Measurements from ENCODE around the gene ZFC3H1.
"Not testable (repeated sequence)": the region's sequence is repeated elsewhere in the genome, so short reads cannot be mapped to it uniquely, and the experiment has no call there.

Gene ZFC3H1, protein sequence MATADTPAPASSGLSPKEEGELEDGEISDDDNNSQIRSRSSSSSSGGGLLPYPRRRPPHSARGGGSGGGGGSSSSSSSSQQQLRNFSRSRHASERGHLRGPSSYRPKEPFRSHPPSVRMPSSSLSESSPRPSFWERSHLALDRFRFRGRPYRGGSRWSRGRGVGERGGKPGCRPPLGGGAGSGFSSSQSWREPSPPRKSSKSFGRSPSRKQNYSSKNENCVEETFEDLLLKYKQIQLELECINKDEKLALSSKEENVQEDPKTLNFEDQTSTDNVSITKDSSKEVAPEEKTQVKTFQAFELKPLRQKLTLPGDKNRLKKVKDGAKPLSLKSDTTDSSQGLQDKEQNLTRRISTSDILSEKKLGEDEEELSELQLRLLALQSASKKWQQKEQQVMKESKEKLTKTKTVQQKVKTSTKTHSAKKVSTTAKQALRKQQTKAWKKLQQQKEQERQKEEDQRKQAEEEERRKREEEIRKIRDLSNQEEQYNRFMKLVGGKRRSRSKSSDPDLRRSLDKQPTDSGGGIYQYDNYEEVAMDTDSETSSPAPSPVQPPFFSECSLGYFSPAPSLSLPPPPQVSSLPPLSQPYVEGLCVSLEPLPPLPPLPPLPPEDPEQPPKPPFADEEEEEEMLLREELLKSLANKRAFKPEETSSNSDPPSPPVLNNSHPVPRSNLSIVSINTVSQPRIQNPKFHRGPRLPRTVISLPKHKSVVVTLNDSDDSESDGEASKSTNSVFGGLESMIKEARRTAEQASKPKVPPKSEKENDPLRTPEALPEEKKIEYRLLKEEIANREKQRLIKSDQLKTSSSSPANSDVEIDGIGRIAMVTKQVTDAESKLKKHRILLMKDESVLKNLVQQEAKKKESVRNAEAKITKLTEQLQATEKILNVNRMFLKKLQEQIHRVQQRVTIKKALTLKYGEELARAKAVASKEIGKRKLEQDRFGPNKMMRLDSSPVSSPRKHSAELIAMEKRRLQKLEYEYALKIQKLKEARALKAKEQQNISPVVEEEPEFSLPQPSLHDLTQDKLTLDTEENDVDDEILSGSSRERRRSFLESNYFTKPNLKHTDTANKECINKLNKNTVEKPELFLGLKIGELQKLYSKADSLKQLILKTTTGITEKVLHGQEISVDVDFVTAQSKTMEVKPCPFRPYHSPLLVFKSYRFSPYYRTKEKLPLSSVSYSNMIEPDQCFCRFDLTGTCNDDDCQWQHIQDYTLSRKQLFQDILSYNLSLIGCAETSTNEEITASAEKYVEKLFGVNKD (N-terminal part only)

DNA sequence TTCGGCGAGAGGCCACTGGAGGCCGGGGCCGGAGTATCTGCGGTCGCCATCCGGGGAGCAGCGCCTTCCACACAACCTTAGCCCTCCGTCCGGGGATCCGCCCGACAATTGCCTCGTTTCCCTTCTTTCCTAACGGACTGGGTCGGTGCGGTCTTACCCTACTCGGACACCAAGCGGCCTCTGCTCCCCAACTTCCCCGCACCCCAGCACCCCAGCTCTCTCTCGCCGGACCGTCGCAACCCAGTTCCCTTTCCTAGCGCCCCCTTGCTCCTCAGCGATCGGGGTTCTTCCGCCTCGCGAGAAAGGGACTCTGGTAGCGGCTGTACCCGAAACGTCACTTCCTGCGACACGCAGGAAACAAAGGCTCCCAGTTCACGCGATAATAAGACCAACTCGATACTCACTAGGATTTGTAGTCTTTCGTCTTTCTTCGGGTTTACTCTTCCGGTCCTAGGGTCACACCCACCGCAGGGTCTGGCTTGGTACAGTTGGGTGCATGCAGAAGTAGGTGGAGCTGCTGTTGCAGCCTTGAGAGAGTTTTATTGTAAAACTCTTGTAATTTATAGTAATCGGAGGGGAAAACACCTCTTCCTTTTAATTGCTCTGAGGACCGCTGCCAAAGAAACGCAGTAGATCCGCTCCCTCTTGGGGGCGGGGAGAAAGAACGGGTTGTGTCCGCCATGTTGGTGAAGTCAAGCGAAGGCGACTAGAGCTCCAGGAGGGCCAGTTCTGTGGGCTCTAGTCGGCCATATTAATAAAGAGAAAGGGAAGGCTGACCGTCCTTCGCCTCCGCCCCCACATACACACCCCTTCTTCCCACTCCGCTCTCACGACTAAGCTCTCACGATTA lies at the start of gene ZFC3H1, which contains the start of gene THAP2:
ZFC3H1 (minus strand) TSS at position 288 of the 850 bp plus-strand sequence; CDS start at position 50, 238 bp downstream.
THAP2 (plus strand) TSS at position 741 of the 850 bp plus-strand sequence. CDS start 209 bp downstream, outside the sequence.
- DNase-seq (ENCODE audit: low read depth) = peak; percentile 99

GRCh38 chr12:71710276-71711125 lies 46.9 kb upstream of the ZFC3H1 start:
- peak; percentile 63 for DNase-seq (ENCODE audit: low read depth)

DNA sequence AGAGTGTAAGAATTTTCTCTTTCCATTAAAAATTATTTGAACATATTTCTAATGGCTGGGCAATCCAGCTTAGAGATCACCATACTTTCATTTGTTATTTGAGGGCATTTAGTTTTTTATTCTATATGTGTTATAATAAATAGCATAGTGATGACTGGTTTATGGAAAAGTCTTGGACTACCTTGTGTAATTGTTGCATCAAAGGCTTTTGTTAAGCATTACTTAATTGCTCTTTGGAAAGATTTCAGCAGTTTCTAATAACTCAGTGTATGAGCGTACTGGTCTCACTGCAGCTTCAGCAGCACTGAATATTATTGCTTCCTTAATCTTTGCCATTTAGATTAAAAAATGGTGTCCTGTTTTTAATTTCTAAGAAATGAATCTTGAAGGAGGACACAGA lies 45.0 kb upstream of the ZFC3H1 start:
- no peak for DNase-seq (ENCODE audit: low read depth)

- DNase-seq (ENCODE audit: low read depth) = no peak
Measured at GRCh38 chr12:71704920-71705319, 41.3 kb upstream of the ZFC3H1 start.

GRCh38 chr12:71703206-71703605 lies 39.6 kb upstream of the ZFC3H1 start:
- DNase-seq (ENCODE audit: low read depth) = no peak

GRCh38 chr12:71702590-71702989 lies 38.9 kb upstream of the ZFC3H1 start:
- DNase-seq (ENCODE audit: low read depth) = no peak

- not testable (repeated sequence) for DNase-seq (ENCODE audit: low read depth)
Measured at GRCh38 chr12:71702181-71702580, 38.5 kb upstream of the ZFC3H1 start.

DNA sequence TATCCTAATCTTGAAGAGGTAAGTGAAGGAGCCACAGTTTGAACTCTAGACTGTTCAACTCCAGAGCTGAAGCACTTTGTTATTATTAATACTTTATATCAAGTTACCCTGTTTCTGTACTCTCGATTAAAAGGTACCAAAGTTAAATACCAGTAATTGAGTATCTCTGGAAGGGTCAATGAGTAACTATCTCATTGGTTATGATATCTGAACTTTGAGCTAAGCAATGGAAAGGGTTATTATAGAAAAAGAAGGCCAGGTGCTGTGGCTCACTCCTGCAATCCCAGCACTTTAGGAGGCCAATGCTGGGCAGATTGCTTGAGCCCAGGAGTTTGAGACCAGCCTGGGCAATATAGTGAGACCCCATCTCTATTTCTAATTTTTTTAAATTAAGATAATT lies 32.1 kb upstream of the ZFC3H1 start:
- DNase-seq (ENCODE audit: low read depth) = no peak

DNA sequence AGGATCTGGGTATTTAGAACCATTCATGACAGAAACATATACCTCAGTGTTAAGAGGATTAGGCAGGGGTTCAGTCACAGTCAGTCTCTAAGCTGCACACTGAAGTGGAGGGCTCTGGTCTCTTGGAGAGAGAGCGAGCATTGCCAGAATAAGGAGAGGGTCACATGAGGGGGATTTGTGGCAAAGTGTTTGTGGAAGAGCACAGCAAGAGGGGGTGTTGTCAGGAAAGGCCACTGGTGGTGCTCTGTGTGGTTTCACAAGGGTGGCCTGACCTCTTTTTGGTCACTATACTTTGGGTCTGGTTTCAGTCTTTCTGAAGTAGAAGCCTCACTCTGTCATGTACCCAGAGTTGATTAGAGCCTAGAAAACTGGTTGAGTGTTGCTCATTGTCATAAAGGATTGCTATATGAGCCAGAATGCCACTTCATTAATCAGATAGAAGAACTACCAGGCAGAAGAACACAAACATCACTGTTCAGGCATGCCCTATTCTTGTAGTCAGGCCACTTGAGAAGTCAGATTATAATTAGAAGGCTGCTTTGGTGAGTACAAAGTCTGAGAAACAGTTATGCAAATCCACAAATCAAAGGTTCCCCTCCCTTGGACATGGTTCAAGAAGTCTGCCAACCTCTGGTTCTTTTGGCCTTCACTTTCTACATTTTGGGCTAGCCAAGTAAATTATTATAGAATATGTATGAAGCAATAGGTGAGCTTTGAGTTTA lies 30.6 kb upstream of the ZFC3H1 start:
- no peak for DNase-seq (ENCODE audit: low read depth)

DNA sequence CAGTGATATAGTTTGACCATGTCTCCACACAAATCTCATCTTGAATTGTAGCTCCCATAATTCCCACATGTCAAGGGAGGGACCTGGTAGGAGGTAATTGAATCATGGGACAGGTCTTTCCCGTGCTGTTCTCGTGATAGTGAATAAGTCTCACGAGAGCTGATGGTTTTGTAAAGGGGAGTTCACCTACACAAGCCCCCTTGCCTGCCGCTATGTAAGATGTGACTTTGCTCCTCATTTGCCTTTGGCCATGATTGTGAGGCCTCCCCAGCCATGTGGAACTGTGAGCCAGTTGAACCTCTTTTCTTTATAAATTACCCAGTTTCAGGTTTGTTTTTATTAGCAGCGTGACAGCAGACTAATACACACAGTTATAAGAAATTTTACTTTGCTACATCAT lies 30.0 kb upstream of the ZFC3H1 start:
- DNase-seq (ENCODE audit: low read depth) = not testable (repeated sequence)

- no peak for DNase-seq (ENCODE audit: low read depth)
Measured at GRCh38 chr12:71693126-71693525, 29.5 kb upstream of the ZFC3H1 start.

- DNase-seq (ENCODE audit: low read depth) = no peak
Measured at GRCh38 chr12:71691504-71692129, 28.0 kb upstream of the ZFC3H1 start.

GRCh38 chr12:71688961-71689570 lies 25.4 kb upstream of the ZFC3H1 start:
- DNase-seq (ENCODE audit: low read depth) = no peak

GRCh38 chr12:71687172-71687571 lies 23.5 kb upstream of the ZFC3H1 start:
- not testable (repeated sequence) for DNase-seq (ENCODE audit: low read depth)

DNA sequence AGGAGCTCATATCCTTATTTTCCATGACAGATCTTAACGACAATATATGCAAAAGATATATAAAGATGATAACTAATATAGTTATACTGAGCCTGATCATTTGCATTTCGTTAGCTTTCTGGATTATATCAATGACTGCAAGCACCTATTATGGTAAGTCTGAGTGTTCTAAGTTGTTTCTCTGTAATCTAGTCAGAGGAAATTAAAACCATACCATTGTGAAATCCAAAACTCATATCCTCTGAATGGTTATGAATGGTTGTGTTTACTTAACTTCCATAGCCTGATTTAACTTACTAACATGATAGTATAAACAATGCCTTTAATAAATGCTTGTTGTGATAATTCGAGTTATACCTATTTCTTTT lies 23.0 kb upstream of the ZFC3H1 start:
- no peak for DNase-seq (ENCODE audit: low read depth)

DNA sequence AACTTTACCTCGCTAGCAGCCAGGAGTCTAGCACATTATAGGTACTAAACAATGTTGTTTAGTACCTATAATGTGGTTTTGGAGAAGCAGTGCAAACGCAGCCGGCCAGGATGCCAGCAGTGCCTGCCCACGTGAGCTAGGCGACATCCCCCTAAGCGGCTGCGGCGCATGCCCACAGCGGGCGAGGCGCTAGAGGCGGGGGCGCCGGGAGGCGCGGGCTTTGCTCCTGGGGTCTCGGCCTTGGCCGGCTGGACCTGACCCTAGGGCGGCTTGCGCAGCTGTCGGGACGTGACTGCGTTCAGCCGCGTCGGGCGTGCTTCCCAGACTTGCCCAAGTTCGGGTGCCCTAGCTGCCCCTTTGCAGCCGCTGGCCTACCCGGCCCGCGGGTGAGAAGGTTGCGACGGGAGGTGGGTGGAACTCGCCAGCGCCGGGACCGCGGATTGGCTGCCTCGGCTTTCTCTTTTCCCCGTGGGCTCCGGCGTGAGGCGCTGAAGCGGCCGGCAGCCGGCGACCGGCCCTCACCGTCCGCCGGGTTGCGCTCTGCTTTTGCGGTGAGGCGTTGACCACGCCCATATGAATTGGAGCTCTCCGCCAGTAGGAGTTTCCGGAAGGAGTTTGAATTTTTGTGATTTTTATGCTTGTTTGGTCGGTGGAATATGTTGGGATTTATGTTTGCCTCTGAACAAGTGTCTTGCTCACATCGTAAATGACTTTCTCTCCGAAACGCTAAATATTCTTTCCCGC lies 22.4 kb upstream of the ZFC3H1 start, which contains the start of gene TMEM19:
TMEM19 (plus strand) TSS at position 169 of the 744 bp plus-strand sequence. CDS start 599 bp downstream, outside the sequence.
- peak; percentile 60 for DNase-seq (ENCODE audit: low read depth)

DNA sequence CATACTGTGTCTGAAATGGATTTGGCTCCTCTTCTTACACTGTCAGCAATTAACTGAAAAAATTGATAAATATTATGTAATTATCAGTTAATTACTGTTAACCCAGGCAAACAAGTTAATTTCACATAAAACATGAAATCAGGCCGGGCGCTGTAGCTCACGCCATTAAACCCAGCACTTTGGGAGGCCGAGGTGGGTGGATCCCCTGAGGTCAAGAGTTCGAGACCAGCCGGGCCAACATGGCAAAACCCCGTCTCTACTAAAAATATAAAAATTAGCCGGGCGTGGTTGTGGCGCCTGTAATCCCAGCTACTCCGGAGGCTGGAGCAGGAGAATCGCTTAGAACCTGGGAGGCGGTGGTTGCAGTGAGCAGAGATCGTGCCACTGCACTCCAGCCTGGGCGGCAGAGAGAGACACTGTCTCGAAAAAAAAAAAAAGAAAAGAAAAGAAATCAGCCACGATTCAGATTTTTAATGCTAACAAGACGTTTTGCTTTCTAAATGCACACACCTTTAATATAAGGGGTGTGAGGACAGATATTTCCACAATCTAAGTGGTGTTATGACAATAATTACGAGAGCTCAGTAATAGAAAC lies 21.8 kb upstream of the ZFC3H1 start:
- no peak for DNase-seq (ENCODE audit: low read depth)

Data from non-pigmented ciliary epithelial cell (primary cell).